A673 (cell line): ENCODE measurements around the gene TAF4.

ENCODE experiments used
- EZH2 ChIP-seq: fragments of 200-600 bp; sonication (generic); IDR thresholded peaks from 2 replicates; pipeline ENCODE4 v1.6.1; 2017; ENCODE audit warnings: borderline replicate concordance, low read depth, mild to moderate bottlenecking, mixed read lengths, antibody characterized with exemption, low read length; ENCODE audit not compliant: poor library complexity, severe bottlenecking
- TF ChIP-seq, protein P1 (sequence below): fragments of 300-800, 200-600 bp; sonication (generic); conservative IDR thresholded peaks from 2 replicates; pipeline ENCODE4 v1.5.1; 2017; ENCODE audit warnings: low read depth, mild to moderate bottlenecking, antibody characterized with exemption, low read length, moderate library complexity, mixed read lengths

DNA sequence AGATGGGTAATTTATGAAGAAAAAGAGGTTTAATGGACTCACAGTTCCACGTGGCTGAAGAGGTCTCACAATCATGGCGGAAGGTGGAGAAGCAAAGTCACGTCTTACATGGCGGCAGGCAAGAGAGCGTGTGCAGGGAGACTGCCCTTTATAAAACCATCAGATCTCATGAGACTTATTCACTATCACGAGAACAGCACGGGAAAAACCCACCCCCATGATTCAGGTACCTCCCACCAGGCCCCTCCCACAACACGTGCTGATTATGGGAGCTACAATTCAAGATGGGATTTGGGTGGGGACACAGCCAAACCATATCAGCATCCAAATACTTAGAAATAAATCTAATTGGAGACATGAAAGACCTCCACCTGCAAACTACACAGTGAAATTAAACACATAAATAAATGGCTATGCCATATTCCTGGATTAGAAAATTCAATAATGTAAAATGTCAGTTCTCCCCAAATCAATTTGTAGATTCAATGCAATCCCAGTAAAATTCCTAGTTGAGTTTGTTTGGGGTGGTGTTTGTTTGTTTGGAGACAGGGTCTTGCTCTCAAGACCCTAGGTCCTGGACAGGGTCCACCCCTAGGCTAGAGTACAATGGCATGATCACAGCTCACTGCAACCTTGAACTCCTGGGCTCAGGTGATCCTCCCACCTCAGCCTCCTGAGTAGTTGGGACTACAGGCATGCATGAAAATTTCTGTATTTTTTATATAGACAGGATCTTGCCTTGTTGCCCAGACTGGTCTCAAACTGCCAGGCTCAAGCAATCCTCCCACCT lies 101.6 kb downstream of the TAF4 start:
- TF ChIP-seq, protein P1, sequence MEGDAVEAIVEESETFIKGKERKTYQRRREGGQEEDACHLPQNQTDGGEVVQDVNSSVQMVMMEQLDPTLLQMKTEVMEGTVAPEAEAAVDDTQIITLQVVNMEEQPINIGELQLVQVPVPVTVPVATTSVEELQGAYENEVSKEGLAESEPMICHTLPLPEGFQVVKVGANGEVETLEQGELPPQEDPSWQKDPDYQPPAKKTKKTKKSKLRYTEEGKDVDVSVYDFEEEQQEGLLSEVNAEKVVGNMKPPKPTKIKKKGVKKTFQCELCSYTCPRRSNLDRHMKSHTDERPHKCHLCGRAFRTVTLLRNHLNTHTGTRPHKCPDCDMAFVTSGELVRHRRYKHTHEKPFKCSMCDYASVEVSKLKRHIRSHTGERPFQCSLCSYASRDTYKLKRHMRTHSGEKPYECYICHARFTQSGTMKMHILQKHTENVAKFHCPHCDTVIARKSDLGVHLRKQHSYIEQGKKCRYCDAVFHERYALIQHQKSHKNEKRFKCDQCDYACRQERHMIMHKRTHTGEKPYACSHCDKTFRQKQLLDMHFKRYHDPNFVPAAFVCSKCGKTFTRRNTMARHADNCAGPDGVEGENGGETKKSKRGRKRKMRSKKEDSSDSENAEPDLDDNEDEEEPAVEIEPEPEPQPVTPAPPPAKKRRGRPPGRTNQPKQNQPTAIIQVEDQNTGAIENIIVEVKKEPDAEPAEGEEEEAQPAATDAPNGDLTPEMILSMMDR, result no peak
- TF ChIP-seq EZH2, result no peak
